Measurements from ENCODE around the gene HMGCL.
A peak's percentile ranks its signal among the peaks of the same experiment; 100 is the strongest.

The HMGCL gene

DNA sequence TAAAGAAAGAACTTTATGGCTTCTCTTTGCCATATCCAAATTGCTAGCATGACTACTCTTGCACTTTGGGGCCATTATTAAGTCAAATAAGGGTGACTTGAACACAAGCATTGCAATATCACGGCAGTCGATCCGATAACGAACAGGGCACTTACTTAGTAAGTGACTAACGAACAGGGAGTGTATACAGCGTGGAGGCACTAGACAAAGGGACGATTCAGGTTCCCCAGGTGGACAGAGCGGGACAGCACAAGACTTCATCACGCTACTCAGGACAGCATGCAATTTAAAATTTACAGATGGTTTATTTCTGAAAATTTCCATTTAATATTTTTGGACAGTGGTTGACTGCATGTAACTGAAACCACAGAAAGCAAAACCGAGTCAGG is 52.4 kb downstream of the HMGCL start:
- no peak for DNase-seq

DNA sequence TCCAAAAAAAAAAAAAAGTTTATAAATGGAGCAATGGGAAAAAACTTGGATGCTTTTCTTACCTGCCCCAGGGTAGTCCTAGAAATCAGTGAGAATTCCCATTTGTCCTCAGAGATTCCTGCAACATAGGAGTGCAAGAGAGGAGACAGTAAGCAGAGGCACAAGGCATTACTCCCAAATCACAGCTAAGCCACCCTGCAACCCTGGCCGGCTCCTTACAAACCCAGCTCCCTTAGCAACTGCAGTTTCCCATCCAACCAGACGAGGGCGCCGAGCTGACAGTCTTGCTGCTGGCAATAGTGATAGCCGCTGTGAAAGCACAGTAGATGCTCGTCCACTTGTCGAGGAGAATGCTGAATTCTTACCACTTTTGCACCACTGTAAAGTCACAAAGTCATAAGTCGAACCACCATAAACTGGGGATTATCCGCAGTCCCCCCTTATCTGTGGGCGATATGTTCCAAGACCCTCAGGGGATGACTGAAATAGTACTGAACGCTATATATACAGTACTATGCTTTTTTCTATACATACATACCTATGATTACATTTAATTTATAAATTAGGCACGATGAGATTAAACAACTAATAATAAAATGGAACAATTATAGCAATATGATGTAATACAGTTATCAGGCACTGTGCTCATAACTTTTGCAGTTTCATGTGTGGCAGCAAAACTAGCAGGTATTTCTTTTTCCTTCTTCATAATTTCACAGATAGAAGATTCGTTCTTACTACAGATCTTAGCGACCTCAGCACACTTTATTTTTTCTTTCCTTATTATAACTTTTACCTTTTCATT is 53.0 kb downstream of the HMGCL start:
- peak; percentile 63 for DNase-seq

DNA sequence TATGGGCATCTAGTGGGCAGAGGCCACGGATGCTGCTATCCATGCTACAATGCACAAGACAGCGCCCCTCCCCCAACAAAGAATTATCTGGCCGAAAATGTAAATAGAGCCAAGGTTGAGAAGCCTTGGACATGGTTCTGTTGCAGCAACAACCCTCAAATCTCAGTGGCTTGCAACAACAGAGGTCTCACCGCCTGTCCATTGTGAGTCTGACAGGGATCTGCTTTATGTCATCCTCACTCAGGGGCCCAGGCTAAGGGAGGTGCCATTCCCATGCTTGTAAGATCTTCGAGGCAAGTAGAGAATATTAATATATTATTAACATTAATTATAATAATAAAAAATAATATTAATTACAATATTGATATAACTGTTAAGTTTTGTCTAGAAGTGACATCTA is 56.5 kb downstream of the HMGCL start:
- DNase-seq: no peak

- DNase-seq: no peak
These were observed 62.1 kb downstream of the HMGCL start for GRCh38 chr1:23763041-23763577.

DNA sequence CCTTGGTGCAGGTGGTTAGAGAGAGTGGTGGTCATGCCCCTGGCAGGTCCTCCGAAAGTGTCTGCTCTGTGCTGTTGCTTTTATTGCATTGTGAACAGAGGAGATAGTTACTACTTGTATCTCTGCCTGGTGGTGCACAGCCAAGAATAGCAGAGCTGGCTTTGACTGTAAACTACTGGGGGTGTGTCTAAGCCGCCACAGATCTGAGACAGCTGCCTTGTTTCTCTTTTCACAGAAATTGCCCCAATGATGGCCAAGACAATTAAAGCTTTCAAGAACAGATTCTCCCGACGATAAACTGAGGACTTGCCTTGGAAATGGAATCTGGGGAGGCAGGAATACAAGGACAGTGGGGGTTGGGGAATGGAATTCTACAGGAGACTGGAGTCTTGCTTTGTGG is 66.0 kb downstream of the HMGCL start:
- DNase-seq: no peak

- no peak for DNase-seq
These were observed 67.4 kb downstream of the HMGCL start for GRCh38 chr1:23757812-23758211.

DNA sequence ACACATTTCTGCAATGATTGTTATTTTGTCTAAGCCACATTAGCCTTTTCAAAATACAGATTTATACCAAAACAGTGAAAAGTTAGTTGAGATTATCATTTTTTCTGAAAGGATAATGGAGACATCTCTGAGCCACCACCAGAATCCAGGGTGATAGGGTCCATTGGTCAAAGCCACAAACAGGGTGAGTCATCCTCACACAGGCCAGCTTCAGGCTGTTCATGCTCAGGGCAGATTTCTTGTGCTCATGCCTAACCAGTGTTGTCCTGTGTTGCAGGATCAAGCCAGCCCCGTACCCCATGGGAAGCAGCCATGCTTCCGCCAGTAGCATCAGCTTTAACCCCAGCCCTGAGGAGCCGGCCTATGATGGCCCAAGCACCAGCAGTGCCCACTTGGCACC is 68.6 kb downstream of the HMGCL start:
- DNase-seq: no peak

- no peak for DNase-seq
These were observed 72.3 kb downstream of the HMGCL start for GRCh38 chr1:23752909-23753308.

Data from GDM1 (cell line).